H1 (cell line): Measurements from ENCODE around the gene LY6G6C. TPM values are rescaled to one million over a fixed set of nuclear protein-coding genes. Genes with fewer than 3 reads are reported as not detected.

Source experiments
- ASH2L ChIP-seq: fragments of 200-600, 300-600 bp; sonication (generic); IDR thresholded peaks from one replicate; pipeline ENCODE4 v1.7.1; 2017; ENCODE audit warnings: low read length
- CBX5 ChIP-seq: fragments of 300-800, 300-1000 bp; sonication (generic); IDR thresholded peaks from 2 replicates; pipeline ENCODE4 v1.7.1; 2016; ENCODE audit warnings: antibody characterized with exemption, low read length, low read depth
- CHD2 ChIP-seq: IDR thresholded peaks from 2 replicates; pipeline ENCODE4 v1.6.1; 2012; ENCODE audit warnings: low read length, improper control_type of control experiment
- CREB1 ChIP-seq: IDR thresholded peaks from 2 replicates; pipeline ENCODE4 v1.6.1; 2012; ENCODE audit warnings: inconsistent platforms
- CTBP2 ChIP-seq: IDR thresholded peaks from 2 replicates; pipeline ENCODE4 v1.7.0; 2011; ENCODE audit warnings: borderline replicate concordance, mild to moderate bottlenecking, moderate library complexity, mixed read lengths, low read length; ENCODE audit not compliant: insufficient read depth, insufficient read length
- GTF2F1 ChIP-seq: IDR thresholded peaks from 2 replicates; pipeline ENCODE4 v1.6.1; 2012; ENCODE audit warnings: low read depth, low read length, improper control_type of control experiment, borderline replicate concordance
- HDAC2 ChIP-seq, 2 experiments: fragments of 300-600 bp in 1 of 2; sonication (generic) in 1 of 2; IDR thresholded peaks; 2 replicates each; pipeline ENCODE4 v1.6.1; 2011 to 2012; ENCODE audit warnings: low read depth in 2 of 2, low read length in 2 of 2, mild to moderate bottlenecking in 2 of 2, moderate library complexity in 2 of 2, borderline replicate concordance in 1 of 2, inconsistent platforms in 1 of 2
- KDM4A ChIP-seq: IDR thresholded peaks from one replicate; pipeline ENCODE4 v1.7.1; 2012; ENCODE audit warnings: low read depth, mild to moderate bottlenecking, moderate library complexity, low read length, inconsistent platforms; ENCODE audit not compliant: severe bottlenecking
- MAFK ChIP-seq: IDR thresholded peaks from 2 replicates; pipeline ENCODE4 v1.6.1; 2012; ENCODE audit warnings: low read depth, mild to moderate bottlenecking, improper control_type of control experiment, low read length
- PHF8 ChIP-seq: fragments of 200-600 bp; sonication (generic); conservative IDR thresholded peaks from 2 replicates; pipeline ENCODE4 v1.7.1; 2012; ENCODE audit warnings: low read depth, mild to moderate bottlenecking, inconsistent platforms, low read length, moderate library complexity
- POLR2AphosphoS5 ChIP-seq: IDR thresholded peaks from 2 replicates; pipeline ENCODE4 v1.6.1; 2011; ENCODE audit warnings: low read depth, low read length
- SAP30 ChIP-seq: fragments of 300-600 bp; sonication (generic); IDR thresholded peaks from 2 replicates; pipeline ENCODE4 v1.7.1; 2012; ENCODE audit warnings: low read length, moderate library complexity, mild to moderate bottlenecking, inconsistent platforms; ENCODE audit not compliant: insufficient read depth, insufficient replicate concordance
- SIX5 ChIP-seq: IDR thresholded peaks from 2 replicates; pipeline ENCODE4 v1.6.1; 2011; ENCODE audit warnings: mild to moderate bottlenecking, low read depth, low read length
- SP2 ChIP-seq: IDR thresholded peaks from 2 replicates; pipeline ENCODE4 v1.6.1; 2012; ENCODE audit warnings: mild to moderate bottlenecking, low read length, inconsistent platforms
- TAF1 ChIP-seq: IDR thresholded peaks from 2 replicates; pipeline ENCODE4 v1.6.1; 2011; ENCODE audit warnings: mild to moderate bottlenecking, low read depth, low read length
- TAF7 ChIP-seq: optimal IDR thresholded peaks from 2 replicates; pipeline ENCODE3; 2011; ENCODE audit warnings: low read depth, mild to moderate bottlenecking, inconsistent platforms, low read length, moderate library complexity, borderline replicate concordance
- TEAD4 ChIP-seq: IDR thresholded peaks from 2 replicates; pipeline ENCODE4 v1.6.1; 2012; ENCODE audit warnings: low read depth, low read length, inconsistent platforms, mixed read lengths
- YY1 ChIP-seq: IDR thresholded peaks from 2 replicates; pipeline ENCODE4 v1.6.1; 2011; ENCODE audit warnings: low read depth, mild to moderate bottlenecking, low read length
- polyA plus RNA-seq, 7 experiments: library from polyadenylated mRNA; depleted of rRNA in 3 of 7; stranded (reverse) in 5 of 7; unstranded in 2 of 7; fragments of >200 nt in 5 of 7; fragments of 200-250 nt in 2 of 7; gene quantifications; 1 replicate in 5 of 7; 2 replicates in 1 of 7; 4 replicates in 1 of 7; pipeline versions ENCODE4 v1.2.1 to v1.2.3, GENCODE V29; 2011 to 2013; ENCODE audit warnings: missing spikeins in 2 of 7, mixed read lengths in 2 of 7
- total RNA-seq: library from RNA; stranded (reverse); fragmentation: NEBNext Ultra II Directional; extraction: Animal tissue kit (Norgen Biotek cat#: 25700); gene quantifications from 2 replicates; pipeline ENCODE4 v1.2.1, GENCODE V29; 2021
- TF ChIP-seq, protein P1 (sequence below): IDR thresholded peaks from 2 replicates; pipeline ENCODE4 v1.6.1; 2012; ENCODE audit warnings: inconsistent platforms
- TF ChIP-seq, protein P2 (sequence below), 3 experiments: IDR thresholded peaks; 1 replicate in 2 of 3; 2 replicates in 1 of 3; pipeline versions ENCODE4 v1.5.1 to v1.6.1; 2011; ENCODE audit warnings: low read length in 3 of 3, mild to moderate bottlenecking in 3 of 3, inconsistent platforms in 2 of 3, low read depth in 1 of 3, moderate library complexity in 1 of 3; ENCODE audit not compliant: insufficient read depth in 1 of 3; ENCODE audit errors: control extremely low read depth in 1 of 3
- TF ChIP-seq, protein P3 (sequence below): IDR thresholded peaks from 2 replicates; pipeline ENCODE4 v1.6.1; 2012; ENCODE audit warnings: inconsistent platforms

Gene LY6G6C
- total and polyA plus RNA-seq, 2 of the 8 experiments (the other 6 are each of a cell fraction or from before 2014, with no cell fraction given) = 0.23 TPM; not detected in 1

DNA sequence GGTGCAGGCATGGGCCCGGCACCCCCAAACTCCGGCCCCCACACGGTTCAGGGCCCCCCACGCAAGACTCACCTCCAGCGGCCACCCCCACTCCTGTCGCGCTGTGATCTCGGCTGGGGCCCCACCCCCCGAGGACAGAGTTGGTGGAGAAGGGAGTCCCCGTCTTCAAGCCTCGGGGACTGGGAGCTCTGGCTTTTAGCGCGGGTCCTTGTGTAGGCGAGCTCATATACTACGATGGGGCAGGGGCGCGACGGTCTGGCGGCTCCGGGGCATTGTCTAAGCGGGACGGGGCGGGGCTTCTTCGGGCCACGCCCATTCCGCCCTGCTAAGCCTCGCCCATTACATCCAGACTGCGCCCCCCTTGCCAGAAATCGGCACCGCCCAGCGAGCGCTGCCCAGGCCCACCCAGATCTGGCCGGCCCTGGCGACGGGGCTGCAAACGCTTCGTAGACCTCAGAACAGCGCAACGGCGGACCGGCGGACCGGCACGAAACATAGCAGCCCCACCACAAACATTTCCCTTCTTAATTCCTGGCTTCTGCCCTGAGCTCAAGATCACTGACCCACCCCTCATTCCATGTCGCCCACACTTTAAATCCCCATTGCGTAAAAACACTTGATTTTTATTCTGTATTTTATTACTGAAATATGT is 8.6 kb upstream of the LY6G6C start (continued):
- peak; percentile 48 for TF ChIP-seq POLR2AphosphoS5
- no peak for TF ChIP-seq TEAD4
- TF ChIP-seq ASH2L = peak; percentile 83
- TF ChIP-seq, protein P1, sequence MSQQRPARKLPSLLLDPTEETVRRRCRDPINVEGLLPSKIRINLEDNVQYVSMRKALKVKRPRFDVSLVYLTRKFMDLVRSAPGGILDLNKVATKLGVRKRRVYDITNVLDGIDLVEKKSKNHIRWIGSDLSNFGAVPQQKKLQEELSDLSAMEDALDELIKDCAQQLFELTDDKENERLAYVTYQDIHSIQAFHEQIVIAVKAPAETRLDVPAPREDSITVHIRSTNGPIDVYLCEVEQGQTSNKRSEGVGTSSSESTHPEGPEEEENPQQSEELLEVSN = no peak; the same call in 1 of the 2 replicates
- peak; percentile 59 for TF ChIP-seq KDM4A
- TF ChIP-seq CREB1 = no peak
- peak; percentile 52 for TF ChIP-seq PHF8
- no peak for TF ChIP-seq CHD2
- no peak for TF ChIP-seq GTF2F1
- no peak for TF ChIP-seq MAFK
- TF ChIP-seq TAF7 = peak; percentile 57
- TF ChIP-seq, protein P2, sequence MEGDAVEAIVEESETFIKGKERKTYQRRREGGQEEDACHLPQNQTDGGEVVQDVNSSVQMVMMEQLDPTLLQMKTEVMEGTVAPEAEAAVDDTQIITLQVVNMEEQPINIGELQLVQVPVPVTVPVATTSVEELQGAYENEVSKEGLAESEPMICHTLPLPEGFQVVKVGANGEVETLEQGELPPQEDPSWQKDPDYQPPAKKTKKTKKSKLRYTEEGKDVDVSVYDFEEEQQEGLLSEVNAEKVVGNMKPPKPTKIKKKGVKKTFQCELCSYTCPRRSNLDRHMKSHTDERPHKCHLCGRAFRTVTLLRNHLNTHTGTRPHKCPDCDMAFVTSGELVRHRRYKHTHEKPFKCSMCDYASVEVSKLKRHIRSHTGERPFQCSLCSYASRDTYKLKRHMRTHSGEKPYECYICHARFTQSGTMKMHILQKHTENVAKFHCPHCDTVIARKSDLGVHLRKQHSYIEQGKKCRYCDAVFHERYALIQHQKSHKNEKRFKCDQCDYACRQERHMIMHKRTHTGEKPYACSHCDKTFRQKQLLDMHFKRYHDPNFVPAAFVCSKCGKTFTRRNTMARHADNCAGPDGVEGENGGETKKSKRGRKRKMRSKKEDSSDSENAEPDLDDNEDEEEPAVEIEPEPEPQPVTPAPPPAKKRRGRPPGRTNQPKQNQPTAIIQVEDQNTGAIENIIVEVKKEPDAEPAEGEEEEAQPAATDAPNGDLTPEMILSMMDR (IDR thresholded peaks at IDR 0.05; ENCODE audit: control extremely low read depth in 1 of 3, insufficient read depth in 1 of 3, low read depth in 1 of 3, low read length in 3 of 3) = no peak
- TF ChIP-seq TAF1 = peak; percentile 75
- TF ChIP-seq SAP30 = no peak
- no peak for TF ChIP-seq CBX5
- TF ChIP-seq HDAC2 (IDR thresholded peaks at IDR 0.05; ENCODE audit: borderline replicate concordance in 1 of 2, low read depth in 2 of 2, low read length in 2 of 2) = no peak
- no peak for TF ChIP-seq YY1
- TF ChIP-seq, protein P3, sequence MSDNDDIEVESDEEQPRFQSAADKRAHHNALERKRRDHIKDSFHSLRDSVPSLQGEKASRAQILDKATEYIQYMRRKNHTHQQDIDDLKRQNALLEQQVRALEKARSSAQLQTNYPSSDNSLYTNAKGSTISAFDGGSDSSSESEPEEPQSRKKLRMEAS = peak; percentile 28; the same call in 1 of the 2 replicates
- no peak for TF ChIP-seq SIX5
- TF ChIP-seq CTBP2 = no peak
- TF ChIP-seq SP2 = no peak
